ENCODE data around the gene THRB. TPM values are rescaled to one million over a fixed set of nuclear protein-coding genes. Genes with fewer than 3 reads are reported as not detected.

THRB gene
- total and polyA plus RNA-seq, 2 donors (not counting 3 experiments of a cell fraction or from before 2014, with no cell fraction given): 0.06 TPM; not detected in 1

DNA sequence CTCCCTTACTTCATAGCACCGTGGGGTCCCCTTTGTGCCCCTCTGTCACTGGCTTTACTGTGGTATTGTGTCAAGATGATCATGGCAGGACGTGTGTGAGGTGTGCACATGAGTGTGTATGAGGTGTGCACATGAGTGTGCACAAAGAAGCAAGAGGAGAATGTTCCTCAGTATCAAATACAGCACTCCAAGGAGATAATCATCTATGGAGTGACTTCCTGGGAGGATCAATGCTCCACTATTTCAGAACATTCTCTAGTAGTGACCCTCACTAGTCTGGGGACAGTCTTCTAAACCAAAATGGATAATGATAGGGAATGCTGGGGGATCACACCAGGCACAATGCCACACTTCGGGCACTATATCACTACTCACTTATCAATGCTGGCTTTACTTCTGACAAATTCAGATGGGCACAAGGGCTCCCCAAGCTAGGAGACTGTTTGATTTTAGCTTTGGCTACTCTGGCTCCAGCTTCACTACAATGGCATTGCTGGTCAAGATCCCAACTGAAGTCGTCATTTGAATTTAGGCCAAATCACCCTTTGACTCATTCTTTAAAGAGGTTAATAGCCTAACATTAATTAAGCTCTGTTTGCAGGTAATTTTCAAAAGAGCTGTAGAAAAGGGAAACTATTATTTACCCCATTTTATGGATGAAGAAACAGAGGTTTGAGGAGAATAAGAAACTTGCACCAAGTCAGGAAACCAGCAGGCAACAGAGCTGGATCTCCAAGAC, 124.1 kb downstream of the THRB start:
- no peak overlapping the region for H3K4me3 ChIP-seq (replicated peaks in 1 of 3; ENCODE audit: insufficient read depth in 1 of 3, low read depth in 1 of 3, low read length in 3 of 3)
- H3K27ac ChIP-seq (ENCODE audit: insufficient read depth, low read depth, low read length): no peak overlapping the region
- DNase-seq (ENCODE audit: low read depth, low spot score) (no peak), FAIRE-seq (no peak)
- H3K36me3 ChIP-seq (ENCODE audit: control insufficient read depth in 2 of 2, extremely low read depth in 1 of 2, insufficient read depth in 2 of 2, low read length in 2 of 2): no peaks in the 10 kb centered on the region
- H3K27me3 ChIP-seq (ENCODE audit: control insufficient read depth in 2 of 2, insufficient read depth in 2 of 2, low read length in 2 of 2): no peaks in the 10 kb centered on the region
- intact Hi-C loops (cut with micrococcal nuclease): no loop called here
- H3K9me1 ChIP-seq (replicated peaks; ENCODE audit: control insufficient read depth, extremely low read depth, insufficient read depth, low read length): no peaks in the 10 kb centered on the region
- H4K20me1 ChIP-seq (replicated peaks; ENCODE audit: control insufficient read depth, extremely low read depth, insufficient read depth, low read length): no peaks in the 10 kb centered on the region
- H3K79me2 ChIP-seq (ENCODE audit: control insufficient read depth, insufficient read depth, low read length): no peaks in the 10 kb centered on the region
- BruUV-seq (replicated peaks): no TSS peak
- CTCF ChIA-PET: no interaction called here
- H2AFZ ChIP-seq (ENCODE audit: low read depth, low read length): no peak overlapping the region
- peaks cover 3% of the 10 kb centered on the region for H3K4me1 ChIP-seq (ENCODE audit: control insufficient read depth, extremely low read depth, insufficient read depth, low read length)
- no peak overlapping the region for H3K9ac ChIP-seq (replicated peaks; ENCODE audit: extremely low read depth, insufficient read depth, low read length)
- H3K4me2 ChIP-seq (ENCODE audit: insufficient read depth, low read length): no peak overlapping the region
- no peaks in the 10 kb centered on the region for H3K9me3 ChIP-seq (replicated peaks; ENCODE audit: control insufficient read depth, insufficient read depth, low read length)
- POLR2A ChIA-PET: no interaction called here
- dilution Hi-C loops (cut with MboI; ENCODE audit: extremely low pct_ligation_motif_present, low sequenced_read_pairs): no loop called here
- TF ChIP-seq EZH2 (IDR thresholded peaks at IDR 0.05; ENCODE audit: borderline replicate concordance, low read depth, low read length, severe bottlenecking): no peak
- TF ChIP-seq, protein P1, sequence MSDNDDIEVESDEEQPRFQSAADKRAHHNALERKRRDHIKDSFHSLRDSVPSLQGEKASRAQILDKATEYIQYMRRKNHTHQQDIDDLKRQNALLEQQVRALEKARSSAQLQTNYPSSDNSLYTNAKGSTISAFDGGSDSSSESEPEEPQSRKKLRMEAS (IDR thresholded peaks at IDR 0.05; ENCODE audit: insufficient read depth, insufficient read length): no peak
- TF ChIP-seq POLR2AphosphoS5 (IDR thresholded peaks at IDR 0.05; ENCODE audit: insufficient read depth, low read depth, low read length): no peak
- no peak for TF ChIP-seq POLR2A (IDR thresholded peaks at IDR 0.05; ENCODE audit: low read depth, low read length)
- TF ChIP-seq, protein P2, sequence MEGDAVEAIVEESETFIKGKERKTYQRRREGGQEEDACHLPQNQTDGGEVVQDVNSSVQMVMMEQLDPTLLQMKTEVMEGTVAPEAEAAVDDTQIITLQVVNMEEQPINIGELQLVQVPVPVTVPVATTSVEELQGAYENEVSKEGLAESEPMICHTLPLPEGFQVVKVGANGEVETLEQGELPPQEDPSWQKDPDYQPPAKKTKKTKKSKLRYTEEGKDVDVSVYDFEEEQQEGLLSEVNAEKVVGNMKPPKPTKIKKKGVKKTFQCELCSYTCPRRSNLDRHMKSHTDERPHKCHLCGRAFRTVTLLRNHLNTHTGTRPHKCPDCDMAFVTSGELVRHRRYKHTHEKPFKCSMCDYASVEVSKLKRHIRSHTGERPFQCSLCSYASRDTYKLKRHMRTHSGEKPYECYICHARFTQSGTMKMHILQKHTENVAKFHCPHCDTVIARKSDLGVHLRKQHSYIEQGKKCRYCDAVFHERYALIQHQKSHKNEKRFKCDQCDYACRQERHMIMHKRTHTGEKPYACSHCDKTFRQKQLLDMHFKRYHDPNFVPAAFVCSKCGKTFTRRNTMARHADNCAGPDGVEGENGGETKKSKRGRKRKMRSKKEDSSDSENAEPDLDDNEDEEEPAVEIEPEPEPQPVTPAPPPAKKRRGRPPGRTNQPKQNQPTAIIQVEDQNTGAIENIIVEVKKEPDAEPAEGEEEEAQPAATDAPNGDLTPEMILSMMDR (IDR thresholded peaks at IDR 0.05; ENCODE audit: extremely low read depth in 1 of 2, insufficient read depth in 1 of 2, low read depth in 1 of 2, low read length in 2 of 2): no peak
- TF ChIP-seq MYC (IDR thresholded peaks at IDR 0.05; ENCODE audit: low read depth, low read length): no peak
- no peak for TF ChIP-seq GATA2 (IDR thresholded peaks at IDR 0.05; ENCODE audit: insufficient read depth, insufficient read length, low read depth, low read length)
- no peak for TF ChIP-seq FOS (IDR thresholded peaks at IDR 0.05; ENCODE audit: borderline replicate concordance, insufficient read depth, low read length)
- no peak for TF ChIP-seq JUN (IDR thresholded peaks at IDR 0.05; ENCODE audit: borderline replicate concordance, insufficient read depth, insufficient read length, low read depth)

Measured in endothelial cell of umbilical vein (primary cell).